B cell (primary cell): Measurements from ENCODE around the gene ZBTB8OS.

ENCODE experiments used
- EZH2 ChIP-seq: IDR thresholded peaks from 2 replicates; pipeline ENCODE4 v1.6.1; 2012; ENCODE audit warnings: borderline replicate concordance, low read depth, mild to moderate bottlenecking, moderate library complexity, low read length; ENCODE audit not compliant: insufficient read depth, poor library complexity, severe bottlenecking
- TF ChIP-seq, protein P1 (sequence below): fragments of 200-600 bp; IDR thresholded peaks from one replicate; pipeline ENCODE4 v1.8.0; 2022; ENCODE audit warnings: antibody characterized with exemption, mild to moderate bottlenecking

- TF ChIP-seq, protein P1, sequence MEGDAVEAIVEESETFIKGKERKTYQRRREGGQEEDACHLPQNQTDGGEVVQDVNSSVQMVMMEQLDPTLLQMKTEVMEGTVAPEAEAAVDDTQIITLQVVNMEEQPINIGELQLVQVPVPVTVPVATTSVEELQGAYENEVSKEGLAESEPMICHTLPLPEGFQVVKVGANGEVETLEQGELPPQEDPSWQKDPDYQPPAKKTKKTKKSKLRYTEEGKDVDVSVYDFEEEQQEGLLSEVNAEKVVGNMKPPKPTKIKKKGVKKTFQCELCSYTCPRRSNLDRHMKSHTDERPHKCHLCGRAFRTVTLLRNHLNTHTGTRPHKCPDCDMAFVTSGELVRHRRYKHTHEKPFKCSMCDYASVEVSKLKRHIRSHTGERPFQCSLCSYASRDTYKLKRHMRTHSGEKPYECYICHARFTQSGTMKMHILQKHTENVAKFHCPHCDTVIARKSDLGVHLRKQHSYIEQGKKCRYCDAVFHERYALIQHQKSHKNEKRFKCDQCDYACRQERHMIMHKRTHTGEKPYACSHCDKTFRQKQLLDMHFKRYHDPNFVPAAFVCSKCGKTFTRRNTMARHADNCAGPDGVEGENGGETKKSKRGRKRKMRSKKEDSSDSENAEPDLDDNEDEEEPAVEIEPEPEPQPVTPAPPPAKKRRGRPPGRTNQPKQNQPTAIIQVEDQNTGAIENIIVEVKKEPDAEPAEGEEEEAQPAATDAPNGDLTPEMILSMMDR = no peak
- TF ChIP-seq EZH2 = no peak
These were observed 26.6 kb downstream of the ZBTB8OS start for GRCh38 chr1:32623775-32624174.
